Kidney tubule cell (primary cell): ENCODE data around the gene PARP9.
"Not testable (repeated sequence)": the region's sequence is repeated elsewhere in the genome, so short reads cannot be mapped to it uniquely, and the experiment has no call there.

Experiments
- DNase-seq: peaks from one replicate; pipeline ENCODE4 v3.0.0-alpha.2; 2018; ENCODE audit warnings: low spot score

The PARP9 gene

GRCh38 chr3:122576174-122576940 is 12.3 kb upstream of the PARP9 start:
- DNase-seq: no peak

GRCh38 chr3:122572940-122573412 is 8.9 kb upstream of the PARP9 start:
- DNase-seq: peak; percentile 65

- DNase-seq: no peak
Observed at GRCh38 chr3:122568755-122569154, 4.7 kb upstream of the PARP9 start.

- DNase-seq: not testable (repeated sequence)
Observed at GRCh38 chr3:122568131-122568530, 4.0 kb upstream of the PARP9 start.

GRCh38 chr3:122563717-122564025 is 429 bp downstream of the PARP9 start:
- peak; percentile 23 for DNase-seq

- DNase-seq: no peak
Observed at GRCh38 chr3:122562923-122563716, 980 bp downstream of the PARP9 start.

- DNase-seq: peak; percentile 65
Observed at GRCh38 chr3:122560680-122561079, 3.4 kb downstream of the PARP9 start.

GRCh38 chr3:122559906-122560305 is 4.2 kb downstream of the PARP9 start:
- no peak for DNase-seq

- DNase-seq: no peak
Observed at GRCh38 chr3:122558605-122559004, 5.5 kb downstream of the PARP9 start.

- no peak for DNase-seq
Observed at GRCh38 chr3:122557356-122557755, 6.7 kb downstream of the PARP9 start.

- DNase-seq: peak; percentile 71
Observed at GRCh38 chr3:122555275-122556071, 8.6 kb downstream of the PARP9 start.

- DNase-seq: no peak
Observed at GRCh38 chr3:122553171-122553570, 10.9 kb downstream of the PARP9 start.

GRCh38 chr3:122548619-122549018 is 15.5 kb downstream of the PARP9 start:
- no peak for DNase-seq

GRCh38 chr3:122548076-122548475 is 16.0 kb downstream of the PARP9 start:
- DNase-seq: no peak

GRCh38 chr3:122546151-122546550 is 17.9 kb downstream of the PARP9 start:
- DNase-seq: no peak

- no peak for DNase-seq
Observed at GRCh38 chr3:122538956-122539490, 25.1 kb downstream of the PARP9 start.

- no peak for DNase-seq
Observed at GRCh38 chr3:122536632-122537001, 27.5 kb downstream of the PARP9 start.

GRCh38 chr3:122535964-122536631 is 28.0 kb downstream of the PARP9 start:
- no peak for DNase-seq

GRCh38 chr3:122533931-122534334 is 30.2 kb downstream of the PARP9 start:
- DNase-seq: peak; percentile 89

GRCh38 chr3:122533480-122533879 is 30.6 kb downstream of the PARP9 start:
- DNase-seq: no peak

GRCh38 chr3:122530164-122530563 is 33.9 kb downstream of the PARP9 start:
- no peak for DNase-seq

GRCh38 chr3:122523317-122523716 is 40.8 kb downstream of the PARP9 start:
- no peak for DNase-seq
